HG02840 (cell line): Measurements from ENCODE around the gene ATP6V1F.

ENCODE experiments used
- ATAC-seq: cut with Tn5 transposase; IDR thresholded peaks from one replicate; pipeline ENCODE4 v1.9.1; 2021; ENCODE audit warnings: mild to moderate bottlenecking, moderate library complexity, moderate number of reproducible peaks; ENCODE audit not compliant: unreplicated experiment, low FRiP score

ATP6V1F gene

DNA sequence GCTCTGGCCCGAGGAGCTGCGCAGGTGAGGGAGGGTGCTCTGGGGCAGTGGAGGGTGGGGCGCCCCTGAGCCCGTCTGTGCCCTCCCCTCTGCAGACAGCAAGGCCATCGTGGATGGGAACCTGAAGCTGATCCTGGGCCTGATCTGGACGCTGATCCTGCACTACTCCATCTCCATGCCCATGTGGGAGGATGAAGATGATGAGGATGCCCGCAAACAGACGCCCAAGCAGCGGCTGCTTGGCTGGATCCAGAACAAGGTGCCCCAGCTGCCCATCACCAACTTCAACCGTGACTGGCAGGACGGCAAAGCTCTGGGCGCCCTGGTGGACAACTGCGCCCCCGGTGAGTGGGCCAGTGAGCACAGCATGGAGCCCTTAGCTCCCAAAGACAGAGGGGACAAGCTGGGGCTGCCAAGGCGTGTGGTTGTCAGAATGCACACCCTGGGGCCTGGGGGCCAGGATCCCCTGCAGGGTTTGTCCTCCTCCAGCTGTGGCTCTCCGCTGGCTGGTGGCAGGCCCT, 27.4 kb upstream of the ATP6V1F start:
- ATAC-seq = no peak

DNA sequence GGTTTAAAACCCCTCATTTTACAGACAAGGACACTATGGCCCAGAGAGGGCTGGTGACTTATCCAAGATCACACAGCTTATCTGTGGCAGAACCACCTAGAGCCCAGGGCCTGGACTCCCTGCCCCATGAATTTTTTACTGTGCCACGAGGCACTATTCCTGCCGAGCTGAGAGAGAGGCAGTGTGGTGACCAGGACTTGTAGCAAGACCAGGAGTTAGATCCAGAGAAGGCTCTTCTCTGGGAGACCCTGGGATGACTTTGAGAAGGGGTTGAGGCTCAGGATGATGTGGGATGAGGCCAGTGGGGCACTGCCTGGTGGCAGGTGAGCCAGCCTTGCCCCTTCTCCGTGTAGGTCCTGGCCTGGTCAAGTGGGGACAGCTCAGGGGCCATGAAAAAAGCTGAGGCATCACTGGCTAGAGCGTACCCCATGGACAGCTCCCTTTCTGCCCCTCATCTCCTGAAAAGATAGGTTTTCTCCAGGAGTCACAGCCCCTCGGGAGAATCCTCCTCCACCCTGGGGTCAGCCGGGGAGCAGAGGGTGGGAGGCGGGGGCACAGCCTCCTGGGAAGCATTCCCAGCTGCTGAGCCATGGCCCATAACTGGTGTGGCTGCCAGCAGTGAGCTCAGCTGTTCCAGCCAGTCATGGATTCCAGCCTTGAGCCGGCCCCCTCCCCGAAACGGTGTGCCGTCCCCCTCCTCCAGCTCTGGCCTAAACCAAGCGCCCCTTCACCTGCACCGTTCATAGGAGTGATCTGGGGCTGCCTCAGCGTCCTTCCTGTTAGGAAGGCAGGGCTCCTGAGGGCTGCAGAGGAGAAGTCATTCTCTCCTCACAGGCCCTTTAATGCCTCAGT, 26.6 kb upstream of the ATP6V1F start:
- no peak for ATAC-seq

DNA sequence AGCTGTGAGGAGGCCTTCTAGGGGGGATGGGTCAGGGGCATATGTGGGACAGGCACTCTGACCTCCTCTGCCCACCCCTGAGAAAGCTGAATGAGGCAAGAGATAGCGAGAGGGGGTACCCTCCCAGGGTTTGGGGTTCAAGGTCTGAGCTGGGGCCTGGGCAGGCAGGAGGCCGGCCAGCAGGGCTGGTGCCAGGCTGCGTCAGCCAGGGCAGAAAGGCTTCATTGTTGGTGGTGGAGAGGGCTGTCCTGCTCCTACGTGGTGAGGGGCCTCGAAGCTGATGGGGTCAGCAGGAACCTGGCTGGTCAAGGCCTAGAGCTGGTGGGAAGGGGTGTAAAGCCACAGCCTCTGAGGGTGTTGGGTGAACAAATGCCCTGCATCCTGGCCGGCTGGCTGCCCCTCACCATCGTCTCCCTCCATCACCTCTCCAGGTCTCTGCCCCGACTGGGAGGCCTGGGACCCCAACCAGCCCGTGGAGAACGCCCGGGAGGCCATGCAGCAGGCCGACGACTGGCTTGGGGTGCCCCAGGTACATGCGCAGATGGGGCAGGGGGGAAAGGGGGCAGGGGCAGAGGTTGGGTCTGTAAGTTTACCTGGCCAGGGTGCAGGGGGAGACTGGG, 25.8 kb upstream of the ATP6V1F start:
- no peak for ATAC-seq

DNA sequence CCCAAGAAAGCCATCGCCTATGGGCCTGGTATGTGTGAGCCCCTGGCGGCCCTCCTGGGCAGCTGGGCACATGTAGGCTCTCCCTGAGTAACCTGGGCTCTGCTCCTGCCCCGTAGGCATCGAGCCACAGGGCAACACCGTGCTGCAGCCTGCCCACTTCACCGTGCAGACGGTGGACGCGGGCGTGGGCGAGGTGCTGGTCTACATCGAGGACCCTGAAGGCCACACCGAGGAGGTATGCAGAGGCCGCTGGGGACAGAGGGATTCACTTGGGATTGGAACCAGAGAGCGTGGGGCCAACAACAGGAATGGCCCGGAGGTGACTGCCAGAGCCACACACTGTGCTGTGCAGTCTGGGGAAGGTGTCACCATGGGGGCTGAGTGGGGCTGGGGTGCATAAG, 25.1 kb upstream of the ATP6V1F start:
- ATAC-seq = no peak

DNA sequence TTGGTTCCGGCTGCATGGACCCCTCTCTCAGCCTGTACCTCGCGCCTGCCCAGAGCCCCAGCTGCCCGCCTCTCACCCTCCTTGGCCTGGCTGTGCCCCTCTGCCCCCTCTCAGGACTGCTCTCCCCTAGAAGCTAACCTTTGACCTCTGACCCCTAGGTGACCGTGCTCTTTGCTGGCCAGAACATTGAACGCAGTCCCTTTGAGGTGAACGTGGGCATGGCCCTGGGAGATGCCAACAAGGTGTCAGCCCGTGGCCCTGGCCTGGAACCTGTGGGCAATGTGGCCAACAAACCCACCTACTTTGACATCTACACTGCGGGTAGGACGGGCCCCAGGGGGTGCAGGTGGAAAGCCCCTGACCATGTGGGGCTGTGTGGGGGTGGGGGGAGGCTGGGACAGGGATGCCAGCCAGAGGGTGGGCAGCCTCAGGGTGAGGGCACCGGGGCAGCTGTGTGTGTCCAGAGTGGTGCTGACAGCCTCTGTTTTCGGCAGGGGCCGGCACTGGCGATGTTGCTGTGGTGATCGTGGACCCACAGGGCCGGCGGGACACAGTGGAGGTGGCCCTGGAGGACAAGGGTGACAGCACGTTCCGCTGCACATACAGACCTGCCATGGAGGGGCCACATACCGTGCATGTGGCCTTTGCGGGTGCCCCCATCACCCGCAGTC, 24.4 kb upstream of the ATP6V1F start:
- no peak for ATAC-seq

DNA sequence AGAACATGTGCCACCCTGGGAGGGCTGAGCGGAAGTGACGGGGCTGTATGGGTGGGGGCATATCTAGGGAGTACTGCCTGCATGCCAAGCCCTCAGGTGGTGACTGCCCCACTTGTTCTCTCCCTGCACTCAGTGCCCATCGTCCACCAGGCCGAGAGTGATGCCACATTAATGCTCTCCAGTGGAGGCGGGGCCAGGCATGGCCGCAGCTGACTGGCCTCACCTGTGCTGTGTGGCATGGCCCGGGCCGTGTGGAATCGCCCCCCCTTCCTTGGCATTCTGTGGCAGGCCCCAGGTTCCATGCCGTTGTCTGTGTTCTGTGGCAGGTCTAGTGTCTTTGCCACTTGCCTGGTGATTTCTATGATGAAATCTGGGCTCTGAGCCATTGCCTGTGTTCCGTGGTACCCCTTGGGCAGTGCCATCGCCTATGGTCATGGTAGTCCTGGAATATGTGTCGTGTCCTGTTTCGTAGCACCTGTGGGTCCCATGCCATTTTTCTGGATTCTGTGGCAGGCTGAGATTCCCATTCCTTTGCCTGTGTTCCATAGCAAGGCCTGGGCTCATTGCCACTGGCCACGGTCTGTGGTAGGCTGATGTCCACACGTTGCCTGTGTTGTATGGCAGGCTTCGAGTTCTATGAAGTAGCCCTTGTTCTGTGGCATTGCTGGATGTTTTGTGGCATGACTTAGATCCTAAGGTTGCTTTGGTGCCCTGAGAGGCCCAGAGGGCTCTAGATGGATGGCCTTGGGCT, 23.5 kb upstream of the ATP6V1F start:
- ATAC-seq = no peak

DNA sequence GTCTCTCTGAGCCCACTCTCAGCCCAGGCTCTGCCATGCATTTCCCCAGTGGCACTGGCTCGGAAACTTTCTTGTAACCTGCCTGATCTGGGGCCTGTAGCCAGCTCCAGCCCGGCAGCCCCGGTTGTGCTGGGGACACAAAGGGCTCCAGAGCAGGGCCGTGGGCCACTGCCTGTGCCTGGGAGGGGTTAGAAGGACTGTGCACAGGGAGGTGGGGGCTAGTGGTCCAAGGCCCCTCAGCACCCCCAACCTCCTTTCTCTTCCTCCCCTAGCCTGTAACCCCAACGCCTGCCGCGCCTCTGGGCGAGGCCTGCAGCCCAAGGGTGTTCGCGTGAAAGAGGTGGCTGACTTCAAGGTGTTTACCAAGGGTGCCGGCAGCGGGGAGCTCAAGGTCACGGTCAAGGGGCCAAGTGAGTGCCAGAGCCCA, 22.9 kb upstream of the ATP6V1F start:
- ATAC-seq = no peak

DNA sequence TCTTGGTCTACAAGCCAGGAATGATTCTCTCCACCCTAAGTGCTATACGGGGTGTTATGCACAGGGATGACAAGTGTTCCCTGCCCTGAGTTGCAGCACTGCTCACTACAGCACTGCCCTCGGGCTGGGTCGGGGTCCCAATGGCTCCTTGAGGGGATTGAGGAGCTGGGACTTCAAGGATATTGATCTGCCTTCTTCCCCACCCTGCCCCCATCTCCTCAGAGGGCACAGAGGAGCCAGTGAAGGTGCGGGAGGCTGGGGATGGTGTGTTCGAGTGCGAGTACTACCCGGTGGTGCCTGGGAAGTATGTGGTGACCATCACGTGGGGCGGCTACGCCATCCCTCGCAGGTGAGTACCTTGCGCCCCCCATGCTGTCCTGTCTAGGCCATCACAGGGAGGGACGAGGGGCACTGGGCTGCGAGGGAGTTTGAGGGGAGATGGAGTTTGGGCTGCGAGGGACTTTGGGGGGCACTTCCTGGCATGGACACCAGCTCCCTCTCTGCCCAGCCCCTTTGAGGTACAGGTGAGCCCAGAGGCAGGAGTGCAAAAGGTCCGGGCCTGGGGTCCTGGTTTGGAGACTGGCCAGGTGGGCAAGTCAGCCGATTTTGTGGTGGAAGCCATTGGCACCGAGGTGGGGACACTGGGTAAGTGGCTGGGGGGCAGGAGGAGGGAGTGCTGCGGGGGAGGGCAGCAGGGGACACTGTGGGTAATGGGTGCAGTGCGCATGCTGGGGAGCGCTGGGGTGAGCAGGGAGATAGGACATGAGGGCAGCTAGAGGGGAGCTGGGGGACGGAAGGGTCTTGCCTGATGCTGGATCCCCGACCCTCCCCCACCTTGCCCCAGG, 22.1 kb upstream of the ATP6V1F start:
- ATAC-seq = no peak

DNA sequence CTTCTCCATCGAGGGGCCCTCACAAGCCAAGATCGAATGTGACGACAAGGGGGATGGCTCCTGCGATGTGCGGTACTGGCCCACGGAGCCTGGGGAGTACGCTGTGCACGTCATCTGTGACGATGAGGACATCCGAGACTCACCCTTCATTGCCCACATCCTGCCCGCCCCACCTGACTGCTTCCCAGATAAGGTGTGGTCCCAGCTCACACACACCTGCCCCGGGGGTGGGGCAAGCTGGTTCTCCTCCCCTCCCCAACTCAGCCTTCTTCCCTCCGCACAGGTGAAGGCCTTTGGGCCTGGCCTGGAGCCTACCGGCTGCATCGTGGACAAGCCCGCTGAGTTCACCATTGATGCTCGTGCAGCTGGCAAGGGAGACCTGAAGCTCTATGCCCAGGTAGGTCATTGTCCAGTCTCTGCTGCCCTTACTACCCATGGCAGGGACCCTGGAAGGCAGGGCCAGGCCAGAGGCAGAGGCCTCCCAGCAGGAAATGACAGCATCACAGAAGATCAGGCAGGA, 21.4 kb upstream of the ATP6V1F start:
- ATAC-seq = no peak

DNA sequence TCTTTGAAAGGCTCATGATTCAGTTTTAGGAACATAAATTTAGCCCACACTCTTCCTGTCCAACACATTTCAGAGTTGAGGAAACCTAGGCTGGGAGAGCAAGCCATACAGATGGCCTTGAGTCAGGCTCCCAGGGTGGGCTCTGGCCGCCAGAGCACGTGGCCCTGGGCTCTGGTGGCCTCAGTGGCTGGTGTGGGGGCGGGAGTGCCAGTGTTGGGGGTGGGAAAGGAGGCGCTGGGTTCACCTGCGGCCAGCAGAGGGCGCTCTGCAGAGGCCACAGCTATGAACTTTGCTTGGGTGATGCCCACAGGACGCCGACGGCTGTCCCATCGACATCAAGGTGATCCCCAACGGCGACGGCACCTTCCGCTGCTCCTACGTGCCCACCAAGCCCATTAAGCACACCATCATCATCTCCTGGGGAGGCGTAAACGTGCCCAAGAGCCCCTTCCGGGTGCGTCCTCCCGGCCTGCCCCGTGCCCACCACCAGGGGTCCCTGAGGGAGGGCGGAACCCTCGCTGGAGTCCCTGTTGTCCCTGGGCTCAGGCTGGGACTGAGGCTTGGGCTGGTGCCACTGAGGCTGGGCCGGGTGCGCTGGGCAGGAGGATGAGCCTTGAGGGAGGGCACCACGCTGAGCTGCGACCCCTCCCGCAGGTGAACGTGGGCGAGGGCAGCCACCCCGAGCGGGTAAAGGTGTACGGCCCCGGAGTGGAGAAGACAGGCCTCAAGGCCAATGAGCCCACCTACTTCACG, 20.6 kb upstream of the ATP6V1F start:
- no peak for ATAC-seq

DNA sequence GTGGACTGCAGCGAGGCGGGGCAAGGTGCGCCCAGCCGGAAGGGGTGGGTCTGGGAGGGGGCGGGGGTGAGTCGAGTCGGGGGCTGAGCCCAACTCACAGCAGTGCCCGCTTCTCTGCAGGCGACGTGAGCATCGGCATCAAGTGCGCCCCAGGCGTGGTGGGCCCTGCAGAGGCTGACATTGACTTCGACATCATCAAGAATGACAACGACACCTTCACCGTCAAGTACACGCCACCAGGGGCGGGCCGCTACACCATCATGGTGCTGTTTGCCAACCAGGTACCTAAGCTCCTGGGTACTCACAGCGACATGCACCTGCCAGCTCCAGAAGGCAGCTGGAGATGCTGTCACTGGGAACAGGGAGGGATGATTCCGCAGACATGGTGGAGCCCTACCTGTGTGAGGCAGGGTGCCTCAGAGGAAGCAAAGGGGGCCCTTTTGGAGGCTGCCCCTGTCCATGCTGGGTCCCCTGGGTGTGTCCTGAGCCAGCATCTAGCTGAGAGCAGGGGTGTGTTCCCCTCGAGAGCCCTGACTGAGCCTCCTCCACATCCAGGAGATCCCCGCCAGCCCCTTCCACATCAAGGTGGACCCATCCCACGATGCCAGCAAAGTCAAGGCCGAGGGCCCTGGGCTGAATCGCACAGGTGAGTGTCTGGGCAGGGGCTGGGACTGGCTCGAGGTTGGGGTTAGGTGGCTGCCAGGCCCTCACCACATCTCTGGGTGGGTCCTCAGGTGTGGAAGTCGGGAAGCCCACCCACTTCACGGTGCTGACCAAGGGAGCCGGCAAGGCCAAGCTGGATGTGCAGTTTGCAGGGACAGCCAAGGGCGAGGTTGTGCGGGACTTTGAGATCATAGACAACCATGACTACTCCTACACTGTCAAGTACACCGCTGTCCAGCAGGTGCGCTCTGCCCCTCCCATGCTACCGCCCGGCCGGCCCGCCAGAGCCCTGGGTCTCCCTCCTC, 19.7 kb upstream of the ATP6V1F start:
- ATAC-seq = no peak

DNA sequence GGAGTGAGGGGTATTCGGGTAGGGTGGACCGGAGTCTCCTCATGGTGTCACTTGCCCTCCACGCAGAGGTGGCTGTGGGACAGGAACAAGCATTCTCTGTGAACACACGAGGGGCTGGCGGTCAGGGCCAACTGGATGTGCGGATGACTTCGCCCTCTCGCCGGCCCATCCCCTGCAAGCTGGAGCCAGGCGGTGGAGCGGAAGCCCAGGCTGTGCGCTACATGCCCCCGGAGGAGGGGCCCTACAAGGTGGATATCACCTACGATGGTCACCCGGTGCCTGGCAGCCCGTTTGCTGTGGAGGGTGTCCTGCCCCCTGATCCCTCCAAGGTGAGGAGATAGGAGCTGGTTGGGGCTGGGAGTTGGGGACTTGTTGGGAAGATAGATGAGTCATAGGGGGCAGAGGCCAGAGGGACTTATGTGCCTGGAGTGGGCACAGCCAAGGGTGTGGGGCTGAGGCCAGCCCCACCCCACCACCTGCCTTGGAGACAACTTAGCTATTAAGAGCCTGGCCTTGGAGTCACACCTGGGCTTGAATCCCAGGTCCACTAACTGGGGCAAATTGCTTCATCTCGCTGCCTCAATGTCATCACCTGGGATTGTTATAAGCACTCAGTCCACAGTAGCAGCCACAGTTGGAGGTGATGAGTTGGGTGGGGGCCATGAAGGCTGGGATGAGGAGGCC, 18.6 kb upstream of the ATP6V1F start:
- no peak for ATAC-seq

DNA sequence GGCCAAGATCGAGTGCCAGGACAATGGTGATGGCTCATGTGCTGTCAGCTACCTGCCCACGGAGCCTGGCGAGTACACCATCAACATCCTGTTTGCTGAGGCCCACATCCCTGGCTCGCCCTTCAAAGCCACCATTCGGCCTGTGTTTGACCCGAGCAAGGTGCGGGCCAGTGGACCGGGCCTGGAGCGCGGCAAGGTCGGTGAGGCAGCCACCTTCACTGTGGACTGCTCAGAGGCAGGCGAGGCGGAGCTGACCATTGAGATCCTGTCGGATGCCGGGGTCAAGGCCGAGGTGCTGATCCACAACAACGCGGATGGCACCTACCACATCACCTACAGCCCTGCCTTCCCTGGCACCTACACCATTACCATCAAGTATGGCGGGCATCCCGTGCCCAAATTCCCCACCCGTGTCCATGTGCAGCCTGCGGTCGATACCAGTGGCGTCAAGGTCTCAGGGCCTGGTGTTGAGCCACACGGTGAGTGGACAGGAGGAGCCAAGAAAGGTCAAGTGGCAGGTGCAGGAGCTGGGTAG, 17.8 kb upstream of the ATP6V1F start:
- no peak for ATAC-seq

DNA sequence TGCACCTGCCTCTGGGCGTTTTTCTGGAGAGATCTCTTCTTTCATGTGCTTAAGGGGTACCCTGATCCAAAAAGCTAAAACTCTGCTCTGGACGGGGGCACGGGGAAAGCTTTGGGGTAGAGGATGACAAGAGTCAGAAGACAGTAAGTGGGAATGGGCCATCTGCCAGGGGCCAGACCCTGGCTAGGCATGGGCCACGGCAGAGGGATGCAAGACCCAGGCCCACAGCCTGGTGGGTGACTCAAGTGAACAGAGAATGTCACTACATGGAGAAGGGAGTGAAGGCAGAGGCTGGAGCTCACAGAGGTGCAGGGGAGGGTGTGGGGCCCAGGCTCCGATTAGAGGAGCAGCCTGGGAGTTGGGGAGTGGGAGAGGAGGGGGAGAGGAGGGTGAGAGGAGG, 17.2 kb upstream of the ATP6V1F start:
- no peak for ATAC-seq

DNA sequence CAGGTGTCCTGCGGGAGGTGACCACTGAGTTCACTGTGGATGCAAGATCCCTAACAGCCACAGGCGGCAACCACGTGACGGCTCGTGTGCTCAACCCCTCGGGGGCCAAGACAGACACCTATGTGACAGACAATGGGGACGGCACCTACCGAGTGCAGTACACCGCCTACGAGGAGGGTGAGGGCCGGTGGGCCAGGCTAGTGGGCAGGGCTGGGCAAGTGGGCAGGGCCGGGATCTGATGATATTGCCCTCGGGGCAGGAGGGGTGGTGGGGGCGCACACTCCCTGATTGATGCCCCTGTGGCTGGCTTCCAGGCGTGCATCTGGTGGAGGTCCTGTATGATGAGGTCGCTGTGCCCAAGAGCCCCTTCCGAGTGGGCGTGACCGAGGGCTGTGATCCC, 16.7 kb upstream of the ATP6V1F start:
- no peak for ATAC-seq

DNA sequence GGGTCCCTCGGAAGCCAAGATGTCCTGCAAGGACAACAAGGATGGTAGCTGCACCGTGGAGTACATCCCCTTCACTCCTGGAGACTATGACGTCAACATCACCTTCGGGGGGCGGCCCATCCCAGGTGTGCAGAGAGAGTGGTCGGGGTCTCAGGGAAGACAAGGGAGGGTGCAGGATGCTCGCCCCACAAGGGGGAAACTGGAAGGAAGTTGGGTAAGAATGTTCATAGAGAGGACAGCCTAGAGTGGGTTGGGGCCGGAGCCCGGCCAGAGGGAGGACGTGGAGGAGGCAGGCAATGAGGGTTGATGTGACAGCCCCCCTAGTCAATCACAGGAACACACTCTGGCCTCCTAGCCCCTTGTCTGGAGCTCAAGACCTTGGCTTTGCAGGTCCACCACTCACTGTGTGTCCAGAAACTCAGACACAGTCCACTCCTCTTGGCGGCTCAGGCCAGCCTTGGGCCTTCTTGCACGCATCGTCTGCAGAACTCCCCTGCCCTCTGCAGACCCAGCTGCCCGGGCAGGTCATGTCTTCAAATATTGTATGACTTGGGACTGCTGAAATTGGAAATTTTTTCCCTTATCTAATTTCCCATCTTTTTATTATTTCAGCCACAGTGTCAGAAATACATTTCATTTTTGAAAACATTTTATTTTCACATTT, 15.7 kb upstream of the ATP6V1F start:
- ATAC-seq = no peak
